H9 (cell line): ENCODE data around the gene PROSER3. TPM values are rescaled to one million over a fixed set of nuclear protein-coding genes. Genes with fewer than 3 reads are reported as not detected.

Experiments
- DNase-seq: peaks from one replicate; pipeline ENCODE4 v3.0.0-alpha.2; 2017
- H2AFZ ChIP-seq: one replicate; pipeline ENCODE4 v1.6.1; 2013; ENCODE audit warnings: mild to moderate bottlenecking, low read length, control low read depth, moderate library complexity
- H2AK5ac ChIP-seq: 2 replicates; pipeline ENCODE4 v1.6.1; 2013; ENCODE audit warnings: low read length, control low read depth, mixed read lengths; ENCODE audit not compliant: insufficient read length
- H2BK120ac ChIP-seq: one replicate; pipeline ENCODE4 v1.6.1; 2013; ENCODE audit warnings: low read depth, mild to moderate bottlenecking, low read length, control low read depth, inconsistent platforms; ENCODE audit not compliant: poor library complexity, severe bottlenecking
- H2BK12ac ChIP-seq: 2 replicates; pipeline ENCODE4 v1.6.1; 2013; ENCODE audit warnings: low read length, control low read depth, mixed read lengths, low read depth; ENCODE audit not compliant: insufficient read length
- H2BK15ac ChIP-seq: 2 replicates; pipeline ENCODE4 v1.6.1; 2013; ENCODE audit warnings: low read depth, low read length, control low read depth
- H2BK20ac ChIP-seq: one replicate; pipeline ENCODE4 v1.6.1; 2013; ENCODE audit warnings: low read depth, mild to moderate bottlenecking, low read length, control low read depth, inconsistent platforms; ENCODE audit not compliant: poor library complexity, severe bottlenecking
- H2BK5ac ChIP-seq: 2 replicates; pipeline ENCODE4 v1.6.1; 2013; ENCODE audit warnings: low read length, control low read depth, mixed read lengths; ENCODE audit not compliant: insufficient read length
- H3K14ac ChIP-seq: 2 replicates; pipeline ENCODE4 v1.6.1; 2013; ENCODE audit warnings: low read length, control low read depth; ENCODE audit not compliant: insufficient read depth
- H3K18ac ChIP-seq: 2 replicates; pipeline ENCODE4 v1.6.1; 2013; ENCODE audit warnings: low read depth, mild to moderate bottlenecking, mixed read lengths, low read length, control low read depth; ENCODE audit not compliant: insufficient read length
- H3K23ac ChIP-seq: 2 replicates; pipeline ENCODE4 v1.6.1; 2013; ENCODE audit warnings: low read length, control low read depth, mixed read lengths, low read depth; ENCODE audit not compliant: insufficient read length
- H3K23me2 ChIP-seq: 2 replicates; pipeline ENCODE4 v1.6.1; 2013; ENCODE audit warnings: low read depth, mild to moderate bottlenecking, mixed read lengths, low read length, control low read depth; ENCODE audit not compliant: insufficient read length, poor library complexity, severe bottlenecking
- H3K27ac ChIP-seq: 2 replicates; pipeline ENCODE4 v1.5.1; 2013; ENCODE audit warnings: low read length, control low read depth, mixed read lengths, low read depth; ENCODE audit not compliant: insufficient read length
- H3K27me3 ChIP-seq: 2 replicates; pipeline ENCODE4 v1.6.1; 2013; ENCODE audit warnings: low read length, control low read depth, inconsistent platforms; ENCODE audit not compliant: insufficient read depth
- H3K4ac ChIP-seq: 2 replicates; pipeline ENCODE4 v1.6.1; 2013; ENCODE audit warnings: low read depth, mild to moderate bottlenecking, control low read depth, inconsistent platforms, low read length, moderate library complexity
- H3K4me1 ChIP-seq: 2 replicates; pipeline ENCODE4 v1.6.1; 2013; ENCODE audit warnings: low read length, control low read depth, inconsistent platforms; ENCODE audit not compliant: insufficient read depth
- H3K4me2 ChIP-seq: 2 replicates; pipeline ENCODE4 v1.6.1; 2013; ENCODE audit warnings: low read length, control low read depth, mixed read lengths; ENCODE audit not compliant: insufficient read length, insufficient read depth
- H3K56ac ChIP-seq: 2 replicates; pipeline ENCODE4 v1.6.1; 2013; ENCODE audit warnings: low read depth, mild to moderate bottlenecking, mixed read lengths, low read length, control low read depth; ENCODE audit not compliant: insufficient read length
- H3K79me1 ChIP-seq: 2 replicates; pipeline ENCODE4 v1.6.1; 2013; ENCODE audit warnings: low read depth, mild to moderate bottlenecking, moderate library complexity, low read length, control low read depth, inconsistent platforms; ENCODE audit not compliant: insufficient read depth, poor library complexity, severe bottlenecking
- H3K79me2 ChIP-seq: 2 replicates; pipeline ENCODE4 v1.6.1; 2013; ENCODE audit warnings: low read length, control low read depth, inconsistent platforms; ENCODE audit not compliant: insufficient read depth
- H3K9ac ChIP-seq: 2 replicates; pipeline ENCODE4 v1.6.1; 2013; ENCODE audit warnings: low read length, control low read depth, mixed read lengths; ENCODE audit not compliant: insufficient read length; ENCODE audit errors: extremely low read depth
- H3K9me3 ChIP-seq: one replicate; pipeline ENCODE4 v1.6.1; 2013; ENCODE audit warnings: low read depth, low read length, inconsistent platforms; ENCODE audit not compliant: control insufficient read depth
- H3T11ph ChIP-seq: one replicate; pipeline ENCODE4 v1.6.1; 2013; ENCODE audit warnings: mild to moderate bottlenecking, low read length, control low read depth, inconsistent platforms
- H4K20me1 ChIP-seq: one replicate; pipeline ENCODE4 v1.6.1; 2013; ENCODE audit not compliant: control insufficient read depth, insufficient read length, insufficient read depth
- H4K5ac ChIP-seq: 2 replicates; pipeline ENCODE4 v1.6.1; 2013; ENCODE audit warnings: low read depth, mild to moderate bottlenecking, mixed read lengths, low read length, control low read depth; ENCODE audit not compliant: insufficient read length
- H4K8ac ChIP-seq: replicated peaks from 2 replicates; pipeline ENCODE4 v1.6.1; 2013; ENCODE audit warnings: low read length, control low read depth, mixed read lengths, low read depth; ENCODE audit not compliant: insufficient read length
- H4K91ac ChIP-seq: 2 replicates; pipeline ENCODE4 v1.6.1; 2013; ENCODE audit warnings: low read depth, mild to moderate bottlenecking, moderate library complexity, mixed read lengths, low read length, control low read depth; ENCODE audit not compliant: insufficient read length
- H3K27ac Mint-ChIP-seq, 3 experiments: 2 replicates in 2 of 3; 3 replicates in 1 of 3; pipeline ENCODE4 v1.8.0; 2020 to 2021; ENCODE audit warnings: mixed read lengths in 3 of 3, mild to moderate bottlenecking in 1 of 3, moderate library complexity in 1 of 3
- H3K27me3 Mint-ChIP-seq: 2 replicates; pipeline ENCODE4 v1.8.0; 2021; ENCODE audit warnings: low read depth, mild to moderate bottlenecking, moderate library complexity, mixed read lengths
- H3K36me3 Mint-ChIP-seq, 3 experiments: 2 replicates in 2 of 3; 3 replicates in 1 of 3; pipeline ENCODE4 v1.8.0; 2020 to 2021; ENCODE audit warnings: low read depth in 3 of 3, mixed read lengths in 3 of 3; ENCODE audit not compliant: insufficient read depth in 1 of 3
- H3K4me1 Mint-ChIP-seq, 2 experiments: 2 replicates each; pipeline ENCODE4 v1.8.0; 2020; ENCODE audit warnings: mixed read lengths in 2 of 2
- H3K4me3 Mint-ChIP-seq, 2 experiments: 2 replicates in 1 of 2; 3 replicates in 1 of 2; pipeline ENCODE4 v1.8.0; 2020 to 2021; ENCODE audit warnings: mild to moderate bottlenecking in 2 of 2, mixed read lengths in 2 of 2, moderate library complexity in 1 of 2
- H3K9me3 Mint-ChIP-seq, 2 experiments: 2 replicates in 1 of 2; 3 replicates in 1 of 2; pipeline ENCODE4 v1.8.0; 2020; ENCODE audit warnings: mild to moderate bottlenecking in 2 of 2, mixed read lengths in 2 of 2, moderate library complexity in 1 of 2
- CTCF ChIP-seq: fragments of 200-600 bp; sonication (generic); conservative IDR thresholded peaks from 3 replicates; pipeline ENCODE4 v1.8.0; 2021; ENCODE audit warnings: antibody characterized with exemption, mild to moderate bottlenecking
- WGBS: extraction: QIAGEN DNeasy Blood & Tissue Kit; methylation state at CpG from one replicate; pipeline ENCODE4 v1.1.7; 2013; ENCODE audit warnings: missing lambda C conversion rate, low lambda C conversion rate, mixed read lengths; ENCODE audit not compliant: insufficient read length; ENCODE audit errors: extremely low coverage; 5-methylcytosine and 5-hydroxymethylcytosine counted together
- total RNA-seq: library from RNA; stranded (reverse); gene quantifications from 2 replicates; pipeline ENCODE4 v1.2.1, GENCODE V29; 2021

The PROSER3 gene
- total RNA-seq, 1 experiment from 2014 or later, result 29.1 TPM

- H2BK12ac ChIP-seq, result no peak overlapping the region
- no peaks in the 10 kb centered on the region for H3K79me1 ChIP-seq
- Mint-ChIP-seq H3K9me3 (no peaks in the 10 kb centered on the region; a peak in 1 of 5 replicates), H3K27me3 (no peaks in the 10 kb centered on the region; the same call in 1 of the 2 replicates), H3K4me3 (no peak overlapping the region), H3K27ac (no peak overlapping the region), H3K4me1 (peaks cover 16 to 17% of the 10 kb centered on the region in 2 experiments), H3K36me3 (peaks cover 33 to 54% (median 54%) of the 10 kb centered on the region in 3 experiments; a peak in 6 of 7 replicates)
- H3K23ac ChIP-seq, result no peak overlapping the region
- no peak overlapping the region for H3K27ac ChIP-seq
- no peak overlapping the region for H2BK15ac ChIP-seq
- no peak overlapping the region for H3K4me2 ChIP-seq
- no peak overlapping the region for H3K4ac ChIP-seq
- H2BK5ac ChIP-seq, result no peak overlapping the region
- H2AFZ ChIP-seq, result no peak overlapping the region
- peaks cover 6% of the 10 kb centered on the region for H4K20me1 ChIP-seq
- no peak overlapping the region for H2BK20ac ChIP-seq
- no peak for TF ChIP-seq CTCF
- no peak overlapping the region for H4K5ac ChIP-seq
- H3K23me2 ChIP-seq, result peaks cover 14% of the 10 kb centered on the region
- WGBS, result no CpG with 5 or more reads among the region's 17 CpGs
- no peaks in the 10 kb centered on the region for H3K27me3 ChIP-seq
- no peak overlapping the region for H4K91ac ChIP-seq
- H2AK5ac ChIP-seq, result no peak overlapping the region
- H3K9me3 ChIP-seq, result no peaks in the 10 kb centered on the region
- H4K8ac ChIP-seq, result no peak overlapping the region
- no peak overlapping the region for H3K14ac ChIP-seq
- no peak for DNase-seq
- no peak overlapping the region for H3K56ac ChIP-seq
- H3K79me2 ChIP-seq, result peaks cover 11% of the 10 kb centered on the region; the same call in 1 of the 2 replicates
- no peak overlapping the region for H3K18ac ChIP-seq
- H3K9ac ChIP-seq, result no peak overlapping the region
- no peak overlapping the region for H2BK120ac ChIP-seq
- no peaks in the 10 kb centered on the region for H3K4me1 ChIP-seq
- no peak overlapping the region for H3T11ph ChIP-seq
Measured at GRCh38 chr19:35720648-35721047, 37.3 kb upstream of the PROSER3 start.
